Measurements from ENCODE around the gene MLIP.

DNA sequence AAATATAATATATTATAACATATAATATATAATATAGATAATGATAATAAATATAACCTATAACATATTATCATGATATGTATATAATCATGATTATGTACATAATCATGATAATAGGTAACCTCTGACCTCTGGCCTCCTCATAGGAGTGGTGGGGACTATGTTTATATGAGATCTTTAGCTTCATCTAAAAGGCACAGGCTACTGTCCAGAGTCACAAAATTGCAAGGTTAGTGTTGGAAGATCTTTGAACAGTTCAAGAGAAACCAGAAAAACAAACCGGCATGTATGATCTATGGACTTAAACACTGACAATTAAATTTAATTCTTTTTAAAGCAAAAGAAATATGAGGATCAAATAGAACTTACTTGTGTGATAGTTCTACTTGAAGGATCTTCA, 141.3 kb downstream of the MLIP start:
- TF ChIP-seq EGR1 (IDR thresholded peaks at IDR 0.05): no peak
- no peak for TF ChIP-seq EP300 (IDR thresholded peaks at IDR 0.05; ENCODE audit: borderline replicate concordance)
- TF ChIP-seq NFIC (IDR thresholded peaks at IDR 0.05): no peak
- TF ChIP-seq, protein P1, sequence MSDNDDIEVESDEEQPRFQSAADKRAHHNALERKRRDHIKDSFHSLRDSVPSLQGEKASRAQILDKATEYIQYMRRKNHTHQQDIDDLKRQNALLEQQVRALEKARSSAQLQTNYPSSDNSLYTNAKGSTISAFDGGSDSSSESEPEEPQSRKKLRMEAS (IDR thresholded peaks at IDR 0.05): no peak
- TF ChIP-seq ZBTB7A (IDR thresholded peaks at IDR 0.05; ENCODE audit: low read depth): no peak
- TF ChIP-seq TAF1 (IDR thresholded peaks at IDR 0.05; ENCODE audit: low read depth): no peak
- TF ChIP-seq RAD21 (IDR thresholded peaks at IDR 0.05; ENCODE audit: low read depth): no peak
- no peak for TF ChIP-seq TCF12 (IDR thresholded peaks at IDR 0.05; ENCODE audit: low read depth)
- no peak for TF ChIP-seq YY1 (IDR thresholded peaks at IDR 0.05; ENCODE audit: low read depth)
- TF ChIP-seq, protein P2, sequence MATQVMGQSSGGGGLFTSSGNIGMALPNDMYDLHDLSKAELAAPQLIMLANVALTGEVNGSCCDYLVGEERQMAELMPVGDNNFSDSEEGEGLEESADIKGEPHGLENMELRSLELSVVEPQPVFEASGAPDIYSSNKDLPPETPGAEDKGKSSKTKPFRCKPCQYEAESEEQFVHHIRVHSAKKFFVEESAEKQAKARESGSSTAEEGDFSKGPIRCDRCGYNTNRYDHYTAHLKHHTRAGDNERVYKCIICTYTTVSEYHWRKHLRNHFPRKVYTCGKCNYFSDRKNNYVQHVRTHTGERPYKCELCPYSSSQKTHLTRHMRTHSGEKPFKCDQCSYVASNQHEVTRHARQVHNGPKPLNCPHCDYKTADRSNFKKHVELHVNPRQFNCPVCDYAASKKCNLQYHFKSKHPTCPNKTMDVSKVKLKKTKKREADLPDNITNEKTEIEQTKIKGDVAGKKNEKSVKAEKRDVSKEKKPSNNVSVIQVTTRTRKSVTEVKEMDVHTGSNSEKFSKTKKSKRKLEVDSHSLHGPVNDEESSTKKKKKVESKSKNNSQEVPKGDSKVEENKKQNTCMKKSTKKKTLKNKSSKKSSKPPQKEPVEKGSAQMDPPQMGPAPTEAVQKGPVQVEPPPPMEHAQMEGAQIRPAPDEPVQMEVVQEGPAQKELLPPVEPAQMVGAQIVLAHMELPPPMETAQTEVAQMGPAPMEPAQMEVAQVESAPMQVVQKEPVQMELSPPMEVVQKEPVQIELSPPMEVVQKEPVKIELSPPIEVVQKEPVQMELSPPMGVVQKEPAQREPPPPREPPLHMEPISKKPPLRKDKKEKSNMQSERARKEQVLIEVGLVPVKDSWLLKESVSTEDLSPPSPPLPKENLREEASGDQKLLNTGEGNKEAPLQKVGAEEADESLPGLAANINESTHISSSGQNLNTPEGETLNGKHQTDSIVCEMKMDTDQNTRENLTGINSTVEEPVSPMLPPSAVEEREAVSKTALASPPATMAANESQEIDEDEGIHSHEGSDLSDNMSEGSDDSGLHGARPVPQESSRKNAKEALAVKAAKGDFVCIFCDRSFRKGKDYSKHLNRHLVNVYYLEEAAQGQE (IDR thresholded peaks at IDR 0.05; ENCODE audit: low read depth): no peak

All from Ishikawa (cell line).